A549 treated with dexamethasone at 1 μM for 4 hours (cell line): Measurements from ENCODE around the gene TJP3. TPM values are rescaled to one million over a fixed set of nuclear protein-coding genes. Genes with fewer than 3 reads are reported as not detected.

ENCODE experiments used
- total RNA-seq: library from RNA; stranded (reverse); fragments of 200-300 nt; extraction: Qiagen RNA extraction; gene quantifications from 5 replicates; pipeline ENCODE4 v1.2.3, GENCODE V29; 2022

TJP3 gene
- total RNA-seq: 0.18 to 0.61 TPM (median 0.51 TPM) in 5 replicates

GRCh38 chr19:3708207-3708931, at the start of gene TJP3:
Gene TJP3 (plus strand): TSS chr19:3708384. CDS start chr19:3728433, 20,049 bp downstream.

DNA sequence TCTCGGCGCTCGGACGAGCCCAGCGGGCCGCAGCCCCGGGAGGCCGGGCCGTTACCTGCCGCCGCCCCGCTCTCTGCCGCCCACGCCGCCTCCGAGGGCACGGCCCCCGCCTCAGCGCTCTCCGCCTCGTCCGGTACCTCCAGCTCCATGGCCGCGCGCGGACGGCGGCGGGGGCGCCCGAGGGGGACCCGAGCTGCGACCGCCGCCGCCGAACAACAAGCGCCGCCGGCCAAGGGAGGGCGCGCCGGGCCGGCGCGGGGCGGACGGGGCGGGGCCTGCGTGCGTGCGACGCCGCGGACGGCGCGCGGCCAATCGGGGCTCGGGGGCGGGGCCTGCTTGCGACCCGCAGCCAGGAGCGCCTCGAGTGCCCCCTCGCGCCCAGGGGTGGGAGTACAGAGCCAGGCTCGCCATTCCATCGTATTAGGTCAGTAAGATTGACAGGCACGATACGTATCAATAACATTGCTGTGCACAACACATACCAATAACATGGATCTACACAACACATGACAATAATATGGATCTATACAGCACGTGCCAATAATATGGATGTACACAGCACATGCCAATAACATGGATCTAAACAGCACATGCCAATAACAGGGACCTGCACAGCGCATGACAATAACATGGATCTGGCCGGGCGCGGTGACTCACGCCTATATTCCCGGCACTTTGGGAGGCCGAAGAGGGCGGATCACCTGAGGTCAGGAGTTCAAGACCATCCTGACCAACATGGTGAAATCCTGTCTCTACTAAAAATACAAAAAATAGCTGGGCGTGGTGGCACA, 7.7 kb upstream of the TJP3 start, which contains the start of gene PIP5K1C:
Gene PIP5K1C, minus strand, starts transcription at position 227 of the 791 bp plus-strand sequence. Its CDS starts 78 bp downstream, at position 149.

DNA sequence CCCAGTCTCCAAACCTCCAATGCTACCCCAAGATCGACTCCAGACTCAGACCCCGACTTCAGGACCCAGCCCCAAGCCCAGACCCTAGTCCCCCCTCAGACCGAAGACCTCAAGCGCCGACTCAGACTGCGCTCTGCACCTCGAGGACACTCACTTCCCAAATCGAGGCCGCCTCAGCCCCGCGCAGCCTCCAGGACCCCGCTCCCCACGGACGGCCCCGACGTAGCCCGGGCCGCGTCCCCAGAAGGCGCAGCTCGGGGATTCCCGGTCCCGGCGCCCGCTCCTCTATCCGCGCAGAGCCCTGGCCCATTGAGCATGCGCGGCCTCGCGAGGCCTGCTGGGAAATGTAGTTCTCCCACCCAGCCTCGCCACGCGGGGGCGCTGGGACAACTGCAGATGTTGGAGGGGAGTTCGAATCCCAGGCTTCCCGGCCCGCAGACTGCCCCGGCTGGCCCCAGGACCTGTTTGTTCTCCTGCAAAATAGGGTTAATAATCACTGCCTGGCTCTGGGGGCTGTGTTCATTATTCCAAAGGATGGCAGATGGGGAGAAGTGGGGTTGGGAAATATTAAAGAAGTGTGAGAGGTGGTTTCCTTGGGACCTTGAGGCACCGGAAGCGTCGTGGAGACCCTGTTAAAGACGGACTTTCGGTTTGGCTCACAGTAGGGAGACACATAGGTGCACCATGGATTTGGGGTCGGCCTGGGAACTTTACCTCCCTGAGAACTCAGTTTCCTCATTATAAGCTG, 53.4 kb downstream of the TJP3 start, which contains the start of gene APBA3:
Gene APBA3, minus strand, starts transcription at position 311 of the 748 bp plus-strand sequence. CDS start 1,428 bp downstream, outside the sequence.

GRCh38 chr19:3762501-3763459, 54.6 kb downstream of the TJP3 start, which contains the start of gene MRPL54:
Gene MRPL54 (plus strand): TSS chr19:3762682. CDS start chr19:3762701, 19 bp downstream.

DNA sequence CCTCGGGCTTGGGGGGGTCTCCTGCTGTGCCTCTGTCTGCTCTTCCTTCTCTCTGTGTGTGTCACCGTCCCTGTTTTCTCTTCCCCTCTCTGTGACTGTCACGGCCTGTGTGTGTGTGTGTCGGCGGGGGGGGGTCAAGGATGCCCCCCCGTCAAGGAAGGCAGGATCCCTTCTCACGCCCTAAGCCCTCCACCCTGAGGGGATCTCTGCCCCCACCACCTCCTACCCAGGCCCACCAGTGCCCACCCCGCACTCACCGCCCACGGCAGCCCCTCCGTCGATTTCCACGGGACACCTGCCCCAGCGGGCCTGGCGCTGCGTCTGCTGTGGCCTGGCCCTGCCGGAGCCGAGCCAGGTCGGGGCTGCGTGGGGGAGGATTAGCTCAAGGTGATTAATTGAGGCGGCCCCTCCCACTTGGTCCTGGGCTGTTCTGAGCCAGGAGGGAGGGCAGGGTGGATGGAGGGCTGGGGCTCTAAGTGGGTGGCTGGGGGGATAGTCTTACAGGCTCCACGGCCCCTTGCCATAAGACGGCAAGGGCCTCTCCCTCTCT, 63.8 kb downstream of the TJP3 start, which contains the start of gene RAX2:
Gene RAX2, minus strand, starts transcription at position 323 of the 550 bp plus-strand sequence. CDS start 486 bp downstream, outside the sequence.

GRCh38 chr19:3785938-3786824, 78.0 kb downstream of the TJP3 start, which contains the start of gene MATK:
Gene MATK (minus strand): TSS chr19:3786381. CDS start chr19:3785135, 1,246 bp downstream.

Other genes with a start within 250 kb of the TJP3 start
- 0.32 to 1.3 TPM (median 1.1 TPM) in 5 replicates for gene SMIM24, start 227.9 kb upstream of the TJP3 start, total RNA-seq
- gene SMIM44, start 224.9 kb upstream of the TJP3 start, total RNA-seq: not detected in 5 replicates
- 12.1 to 17.6 TPM (median 15.8 TPM) in 5 replicates for gene DOHH, start 207.7 kb upstream of the TJP3 start, total RNA-seq
- 21.5 to 37.2 TPM (median 34.3 TPM) in 5 replicates for gene FZR1, start 202.1 kb upstream of the TJP3 start, total RNA-seq
- not detected in 5 replicates for gene TEKTIP1, start 169.2 kb upstream of the TJP3 start, total RNA-seq
- 102 to 148 TPM (median 139 TPM) in 5 replicates for gene MFSD12, start 150.8 kb upstream of the TJP3 start, total RNA-seq
- 35.1 to 62.3 TPM (median 55.6 TPM) in 5 replicates for gene HMG20B, start 135.4 kb upstream of the TJP3 start, total RNA-seq
- gene GIPC3, start 122.9 kb upstream of the TJP3 start, total RNA-seq: 0.25 to 0.41 TPM (median 0.27 TPM) in 5 replicates
- 1.1 to 1.9 TPM (median 1.2 TPM) in 5 replicates for gene TBXA2R, start 101.5 kb upstream of the TJP3 start, total RNA-seq
- 11.5 to 20.5 TPM (median 18.6 TPM) in 5 replicates for gene CACTIN, start 81.6 kb upstream of the TJP3 start, total RNA-seq
- gene PIP5K1C, start 7.9 kb upstream of the TJP3 start, total RNA-seq: 12.7 to 15.9 TPM (median 14.9 TPM) in 5 replicates
- gene APBA3, start 53.3 kb downstream of the TJP3 start, total RNA-seq: 5.6 to 12.7 TPM (median 10.9 TPM) in 5 replicates
- 56.4 to 89.3 TPM (median 58.4 TPM) in 5 replicates for gene MRPL54, start 54.3 kb downstream of the TJP3 start, total RNA-seq
- not detected in 5 replicates for gene RAX2, start 63.8 kb downstream of the TJP3 start, total RNA-seq
- 0.68 to 1.7 TPM (median 1.2 TPM) in 5 replicates for gene MATK, start 78.0 kb downstream of the TJP3 start, total RNA-seq
- gene ZFR2, start 160.7 kb downstream of the TJP3 start, total RNA-seq: 0.07 to 0.36 TPM (median 0.16 TPM) in 3 of 5 replicates, not detected in the others
- gene ATCAY, start 172.3 kb downstream of the TJP3 start, total RNA-seq: 0.04 to 0.09 TPM (median 0.06 TPM) in 5 replicates
- gene NMRK2, start 224.7 kb downstream of the TJP3 start, total RNA-seq: not detected in 5 replicates